GM12891 (cell line): ENCODE data around the gene IRAK1BP1.
"Not testable (repeated sequence)": the region's sequence is repeated elsewhere in the genome, so short reads cannot be mapped to it uniquely, and the experiment has no call there.

Experiments
- DNase-seq: peaks from one replicate; pipeline ENCODE4 v3.0.0; 2011; ENCODE audit warnings: low spot score; ENCODE audit not compliant: insufficient read length
- FAIRE-seq: peaks from 2 replicates; lab custom pipeline; 2011; peaks lifted over from hg19 to GRCh38; lab: Jason Lieb, UNC
- PAX5 ChIP-seq: IDR thresholded peaks from 2 replicates; pipeline ENCODE4 v1.6.1; 2011; ENCODE audit warnings: low read length, moderate library complexity, mild to moderate bottlenecking; ENCODE audit not compliant: insufficient read depth, severe bottlenecking
- POLR2A ChIP-seq: IDR thresholded peaks from 2 replicates; pipeline ENCODE4 v1.6.1; 2011; ENCODE audit warnings: low read depth, low read length, control low read depth
- POLR2AphosphoS5 ChIP-seq: IDR thresholded peaks from 2 replicates; pipeline ENCODE4 v1.6.1; 2011; ENCODE audit warnings: low read depth, low read length, control low read depth
- POU2F2 ChIP-seq: IDR thresholded peaks from 2 replicates; pipeline ENCODE4 v1.6.1; 2011; ENCODE audit warnings: low read depth, mild to moderate bottlenecking, control low read depth, low read length, moderate library complexity
- SPI1 ChIP-seq: IDR thresholded peaks from 2 replicates; pipeline ENCODE4 v1.6.1; 2011; ENCODE audit warnings: low read depth, low read length, control low read depth
- TAF1 ChIP-seq: IDR thresholded peaks from 2 replicates; pipeline ENCODE4 v1.6.1; 2011; ENCODE audit warnings: low read depth, low read length, control low read depth

The IRAK1BP1 gene

DNA sequence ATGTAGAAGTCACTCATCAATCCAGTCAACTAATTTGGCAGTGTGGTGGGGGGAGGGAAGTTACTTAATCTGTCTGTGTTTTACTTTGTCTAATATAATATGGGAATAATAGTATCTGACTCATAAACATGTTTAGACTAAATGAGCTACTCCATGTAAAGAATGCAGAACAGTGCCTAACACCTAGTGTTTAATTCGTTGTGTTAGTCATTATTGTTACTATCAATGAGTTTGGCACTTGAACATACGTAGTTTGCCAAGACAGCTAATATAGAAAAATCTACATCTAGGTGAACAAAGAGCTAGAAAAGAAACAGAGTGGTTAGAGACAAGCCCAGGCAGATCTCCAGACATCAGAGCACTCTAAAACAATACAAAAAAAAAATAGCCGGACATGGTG, 49.1 kb downstream of the IRAK1BP1 start:
- no peak for FAIRE-seq
- no peak for DNase-seq
- TF ChIP-seq POU2F2: no peak
- TF ChIP-seq SPI1: no peak
- no peak for TF ChIP-seq PAX5
- TF ChIP-seq TAF1: no peak
- TF ChIP-seq POLR2A: no peak

DNA sequence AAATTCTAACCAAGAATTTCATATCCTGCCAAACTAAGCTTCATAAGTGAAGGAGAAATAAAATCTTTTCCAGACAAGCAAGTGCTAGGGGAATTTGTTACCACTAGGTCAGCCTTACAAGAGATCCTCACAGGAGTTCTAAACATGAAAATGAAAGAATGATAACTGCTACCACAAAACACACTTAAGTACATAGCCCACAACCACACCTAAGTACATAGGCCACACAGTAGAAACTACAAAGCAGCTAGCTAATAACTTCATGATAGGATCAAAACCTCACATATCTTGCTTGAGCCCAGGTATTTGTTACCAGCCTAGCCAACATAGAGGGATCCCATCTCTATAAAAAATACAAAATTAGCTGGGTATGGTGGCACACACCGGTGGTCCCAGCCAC, 50.4 kb downstream of the IRAK1BP1 start:
- FAIRE-seq: peak; percentile 41
- no peak for TF ChIP-seq SPI1
- TF ChIP-seq PAX5: no peak
- no peak for TF ChIP-seq POLR2A
- TF ChIP-seq POU2F2: no peak
- TF ChIP-seq TAF1: no peak
- TF ChIP-seq POLR2AphosphoS5: no peak
- no peak for DNase-seq

DNA sequence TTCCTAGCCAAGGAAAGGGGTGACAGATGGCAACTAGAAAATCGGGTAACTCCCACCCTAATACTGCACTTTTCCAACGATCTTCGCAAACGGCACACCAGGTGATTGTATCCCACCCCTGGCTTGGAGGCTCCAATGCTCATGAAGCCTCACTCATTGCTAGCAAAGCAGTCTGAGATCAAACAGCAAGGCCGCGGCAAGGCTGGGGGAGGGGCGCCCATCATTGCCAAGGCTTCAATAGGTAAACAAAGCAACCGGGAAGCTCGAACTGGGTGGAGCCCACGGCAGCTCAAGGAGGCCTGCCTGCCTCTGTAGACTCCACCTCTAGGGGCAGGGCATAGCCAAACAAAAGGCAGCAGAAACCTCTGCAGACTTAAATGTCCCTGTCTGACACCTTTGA, 53.8 kb downstream of the IRAK1BP1 start:
- FAIRE-seq: not testable (repeated sequence)

DNA sequence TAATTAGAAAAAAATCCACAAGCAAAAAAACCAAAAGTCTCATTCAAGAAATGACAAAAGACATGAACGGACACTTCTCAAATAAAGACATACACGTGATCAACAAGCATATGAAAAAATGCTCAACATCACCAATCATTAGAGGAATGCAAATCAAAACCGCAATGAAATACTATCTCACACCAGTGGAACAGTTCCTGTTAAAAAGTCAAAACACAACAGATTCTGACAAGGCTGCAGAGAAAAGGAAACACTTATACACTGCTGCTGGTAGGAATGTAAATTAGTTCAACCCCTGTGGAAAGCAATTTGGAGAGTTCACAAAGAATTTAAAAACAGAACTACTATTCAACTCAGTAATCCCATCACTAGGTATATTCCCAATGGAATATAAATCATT, 58.0 kb downstream of the IRAK1BP1 start:
- FAIRE-seq (no peak), DNase-seq (no peak)
- no peak for TF ChIP-seq POLR2AphosphoS5
- TF ChIP-seq POLR2A: no peak
- TF ChIP-seq TAF1: no peak
- no peak for TF ChIP-seq POU2F2
- TF ChIP-seq SPI1: no peak

More for the DNA sequence above, 53.8 kb downstream of the IRAK1BP1 start:
- not testable (repeated sequence) for DNase-seq

DNA sequence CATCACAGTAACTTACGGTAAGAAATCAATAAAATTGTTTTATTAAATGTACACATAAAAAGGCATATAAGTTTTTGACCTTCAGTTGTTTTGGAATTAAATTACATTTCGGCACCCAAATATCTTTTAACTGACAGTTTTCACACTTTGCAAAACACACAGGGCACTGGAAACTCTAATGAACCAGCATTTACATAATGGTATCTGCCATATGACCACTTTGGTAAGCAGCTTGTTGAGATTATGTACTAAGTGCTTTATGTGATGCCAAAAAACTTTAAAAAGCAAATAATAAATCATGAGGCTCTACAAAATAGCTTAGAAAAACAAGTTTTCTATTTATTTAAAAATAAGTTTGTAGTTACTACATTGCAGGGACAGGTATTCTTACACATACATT, 68.2 kb downstream of the IRAK1BP1 start:
- DNase-seq (no peak), FAIRE-seq (no peak)
- TF ChIP-seq POLR2AphosphoS5 (no peak), TAF1 (no peak), PAX5 (no peak), POU2F2 (no peak), POLR2A (no peak), SPI1 (no peak)

DNA sequence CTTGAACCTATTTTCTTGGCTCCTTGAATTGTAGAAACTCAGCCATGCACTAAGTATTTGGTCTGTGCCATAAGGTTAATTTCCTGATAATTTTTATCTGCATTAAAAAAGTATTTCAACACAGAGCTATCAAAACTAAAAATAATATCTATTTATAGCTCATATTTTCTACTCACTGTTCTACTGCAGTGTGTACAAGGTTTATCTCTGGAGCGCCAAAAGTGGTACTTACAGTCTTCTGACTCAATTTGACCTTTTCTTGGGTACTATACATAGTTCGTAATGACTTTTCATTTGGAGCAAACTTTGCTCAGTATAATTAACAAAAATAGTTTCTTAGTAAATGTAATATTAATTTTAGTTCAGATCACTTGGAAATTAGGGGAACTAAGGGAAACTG, 69.2 kb downstream of the IRAK1BP1 start:
- DNase-seq: no peak
- TF ChIP-seq POLR2A (no peak), POU2F2 (no peak), SPI1 (no peak), PAX5 (no peak), POLR2AphosphoS5 (no peak), TAF1 (no peak)
- no peak for FAIRE-seq

DNA sequence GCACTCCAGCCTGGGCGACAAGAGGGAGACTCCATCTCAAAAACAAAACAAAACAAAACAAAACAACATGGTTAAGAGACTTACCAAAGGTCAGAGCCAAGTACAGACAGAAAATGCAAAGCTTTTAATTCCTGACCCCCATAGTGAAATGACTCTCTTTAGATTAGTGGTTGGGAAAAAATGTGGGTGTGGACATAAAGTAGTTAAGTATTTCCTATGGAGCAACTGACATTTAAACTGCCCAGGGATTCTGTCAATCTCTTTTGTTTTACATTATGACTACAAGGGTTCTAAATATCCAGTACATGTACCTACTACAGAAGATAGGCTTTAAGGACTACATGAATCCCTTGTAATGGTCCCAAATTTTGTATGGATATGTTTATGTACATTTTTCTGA, 75.1 kb downstream of the IRAK1BP1 start:
- FAIRE-seq: no peak
- no peak for DNase-seq
- TF ChIP-seq POU2F2: no peak
- no peak for TF ChIP-seq POLR2A
- no peak for TF ChIP-seq PAX5
- no peak for TF ChIP-seq POLR2AphosphoS5
- TF ChIP-seq SPI1: no peak

DNA sequence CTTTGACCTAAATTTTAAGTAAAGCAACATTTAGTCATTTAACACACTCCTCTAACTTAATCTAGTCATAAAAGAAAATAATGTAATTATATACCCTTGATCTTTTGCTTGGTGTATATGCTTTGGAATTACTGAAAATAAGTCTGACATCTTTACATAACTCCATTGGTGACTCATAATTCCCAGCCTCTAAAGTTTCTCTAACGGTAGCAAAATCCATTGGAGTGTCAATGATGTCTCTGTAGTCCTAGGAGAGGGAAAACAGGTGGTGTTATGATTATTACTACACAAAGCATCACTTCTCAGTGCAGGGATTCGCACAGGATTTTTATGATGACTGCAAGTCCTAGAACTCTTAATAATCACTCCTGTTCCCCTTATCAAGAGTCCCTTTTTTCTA, 80.2 kb downstream of the IRAK1BP1 start:
- FAIRE-seq: no peak
- no peak for TF ChIP-seq POU2F2
- TF ChIP-seq POLR2A: no peak
- TF ChIP-seq TAF1: no peak
- TF ChIP-seq SPI1: no peak
- TF ChIP-seq PAX5: no peak
- TF ChIP-seq POLR2AphosphoS5: no peak
- no peak for DNase-seq

DNA sequence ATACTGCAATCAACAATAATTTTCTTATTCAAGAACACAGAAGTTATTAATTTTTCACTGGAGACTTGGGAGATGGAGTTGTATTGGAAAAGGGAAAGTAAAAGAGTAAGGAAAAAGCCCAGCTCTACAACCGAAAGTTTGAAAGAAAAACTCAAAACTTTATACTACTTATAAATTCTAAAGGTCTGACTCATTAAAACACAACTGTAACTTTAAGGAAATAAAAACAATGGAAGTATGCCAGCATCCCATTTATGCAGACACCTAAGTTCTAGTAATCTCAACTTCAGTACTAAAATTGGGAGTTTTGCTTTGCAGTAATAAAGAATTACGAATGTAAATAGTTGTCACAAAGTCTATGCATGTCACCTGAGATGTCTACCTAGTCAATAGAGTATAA, 80.6 kb downstream of the IRAK1BP1 start:
- TF ChIP-seq TAF1: no peak
- no peak for TF ChIP-seq POLR2AphosphoS5
- no peak for TF ChIP-seq POLR2A
- TF ChIP-seq POU2F2: no peak
- no peak for TF ChIP-seq SPI1
- no peak for TF ChIP-seq PAX5
- FAIRE-seq (no peak), DNase-seq (no peak)

DNA sequence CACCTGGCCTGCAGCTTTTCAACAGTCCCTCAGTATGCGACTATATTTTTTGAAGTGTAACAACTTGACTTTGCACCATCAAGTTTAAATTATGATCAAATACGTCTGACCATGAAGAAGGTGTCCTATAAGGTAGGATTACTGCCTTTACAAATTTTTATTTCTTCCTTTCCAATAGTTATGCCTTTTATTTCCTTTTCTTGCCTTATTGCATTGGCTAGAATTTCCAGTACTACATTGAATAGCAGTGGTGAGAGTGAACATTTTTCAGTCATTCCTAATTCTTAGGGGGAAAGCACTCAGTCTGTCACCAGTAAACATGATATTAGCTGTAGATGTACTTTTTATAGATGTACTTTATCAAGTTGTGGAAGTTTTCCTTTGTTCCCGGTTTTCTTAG, 81.4 kb downstream of the IRAK1BP1 start:
- DNase-seq: no peak
- no peak for TF ChIP-seq SPI1
- TF ChIP-seq POLR2A: no peak
- TF ChIP-seq TAF1: no peak
- no peak for TF ChIP-seq POLR2AphosphoS5
- no peak for TF ChIP-seq PAX5
- no peak for TF ChIP-seq POU2F2
- no peak for FAIRE-seq
